NCI-H2029 treated with DMSO at 0.1 percent for 48 hours (cell line): Measurements from ENCODE around the gene RPL10L.

ENCODE experiments used
- DNase-seq: peaks from one replicate; lab custom pipeline; 2025; lab: John Stamatoyannopoulos, UW

Gene RPL10L

GRCh38 chr14:46651526-46652144 is at the start of gene RPL10L:
TSS of gene RPL10L (minus strand) at chr14:46651781. CDS start at chr14:46651736, 45 bp downstream.
- no peak for DNase-seq

GRCh38 chr14:46691819-46692218 is 40.2 kb upstream of the RPL10L start:
- DNase-seq: no peak

DNA sequence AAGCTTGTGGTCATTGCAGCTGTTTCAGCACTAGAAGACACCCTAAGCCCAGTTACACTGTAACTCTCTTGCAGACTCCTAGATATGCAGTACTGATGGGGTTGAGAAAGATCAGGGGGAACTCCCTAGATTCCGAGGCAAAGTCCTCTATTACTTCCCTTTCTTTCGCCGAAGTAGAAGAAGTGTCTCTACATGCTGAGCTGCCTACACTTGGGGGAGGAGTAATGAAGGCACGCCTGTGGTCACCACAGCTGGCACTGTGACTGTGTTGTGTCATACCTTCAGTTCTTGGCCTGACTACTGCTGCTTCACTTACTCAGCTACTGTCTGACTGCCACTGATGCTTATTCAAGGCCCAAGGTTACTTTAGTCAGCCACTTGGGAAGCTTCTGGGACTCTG is 35.1 kb upstream of the RPL10L start:
- no peak for DNase-seq

GRCh38 chr14:46672128-46672527 is 20.5 kb upstream of the RPL10L start:
- DNase-seq: no peak

DNA sequence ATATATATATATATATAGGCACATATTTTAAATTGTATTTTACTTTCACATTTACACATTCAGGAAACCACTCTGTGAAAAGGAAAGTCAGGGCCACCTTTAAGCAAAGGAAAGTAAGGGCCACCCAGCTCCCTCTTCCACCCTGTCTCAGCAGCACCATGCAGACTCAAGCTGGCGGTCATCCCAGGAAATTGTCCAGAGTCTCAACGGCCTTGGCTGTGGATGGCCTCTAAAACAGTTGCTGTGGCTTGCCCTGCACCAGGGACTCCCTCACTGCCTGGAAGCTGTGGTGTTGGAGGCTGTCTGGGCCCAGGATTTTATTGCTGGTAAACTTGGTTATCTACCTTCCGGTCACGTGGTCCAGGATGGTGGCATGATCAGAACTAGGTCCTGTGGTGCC is 11.8 kb upstream of the RPL10L start:
- no peak for DNase-seq

GRCh38 chr14:46661728-46662127 is 10.1 kb upstream of the RPL10L start:
- DNase-seq: no peak

DNA sequence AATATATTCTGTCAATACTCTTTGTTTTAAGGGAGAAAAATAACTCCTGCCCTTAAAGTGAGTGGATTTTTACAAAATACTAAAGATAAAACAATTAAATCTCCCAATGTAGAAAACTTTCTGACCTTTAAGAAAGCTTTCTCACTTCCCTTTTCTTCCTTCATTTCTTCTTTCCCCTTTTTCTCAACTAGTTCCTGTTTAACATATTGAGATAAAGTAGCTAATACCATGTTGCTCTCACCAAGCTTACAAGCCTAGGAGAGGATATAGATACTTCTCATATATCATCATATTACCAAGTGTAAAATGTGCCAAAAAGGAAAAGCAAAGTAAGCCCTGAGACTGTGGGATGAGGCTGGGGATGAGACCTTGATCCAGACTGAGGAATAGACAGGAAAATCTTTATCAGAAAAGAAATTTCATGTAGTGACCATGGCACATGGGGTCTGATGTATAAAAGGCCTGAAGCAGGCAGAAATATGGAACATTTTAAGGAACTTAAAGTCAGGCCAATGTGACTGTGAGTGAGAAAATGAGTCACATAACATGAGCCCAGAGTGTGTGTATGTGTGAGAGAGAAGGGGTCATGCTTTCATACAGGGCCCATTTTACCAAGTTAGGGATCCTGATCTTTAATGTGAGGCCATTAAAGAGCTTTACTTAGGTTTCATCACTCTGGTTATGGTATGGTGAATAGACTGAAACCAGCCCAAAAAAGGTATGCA is 1.6 kb upstream of the RPL10L start:
- no peak for DNase-seq

DNA sequence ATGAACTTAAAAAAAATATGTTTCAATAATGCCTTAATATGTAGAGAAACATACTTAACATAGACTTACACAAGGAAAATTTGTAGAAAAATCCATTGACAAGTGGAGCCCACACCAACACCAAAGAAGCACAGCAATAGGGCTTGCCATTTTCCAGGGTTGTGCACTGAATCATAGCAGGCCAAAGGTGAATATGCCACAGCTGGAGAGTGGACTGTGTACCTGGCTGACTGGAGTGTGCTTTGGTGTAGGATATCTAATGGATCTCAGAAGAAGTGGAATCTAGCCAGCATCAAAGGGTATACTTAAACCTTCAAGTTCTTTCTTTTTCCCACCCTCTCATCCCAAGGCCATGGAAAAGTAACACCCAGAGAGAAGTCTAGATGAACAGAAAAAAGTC is 4.8 kb downstream of the RPL10L start:
- DNase-seq: no peak

- DNase-seq: no peak
Measured at GRCh38 chr14:46626876-46627275, 24.7 kb downstream of the RPL10L start.
